Esophagus (tissue), 2 donors: ENCODE results near the gene TMEM94. TPM values are rescaled to one million over a fixed set of nuclear protein-coding genes. Genes with fewer than 3 reads are reported as not detected.
A peak's percentile ranks its signal among the peaks of the same experiment; 100 is the strongest.
"Not testable (repeated sequence)": the region's sequence is repeated elsewhere in the genome, so short reads cannot be mapped to it uniquely, and the experiment has no call there.

ENCODE experiments used
- H3K27ac ChIP-seq, 2 donors: one replicate each; pipeline ENCODE4 v1.5.1; 2013; ENCODE audit warnings: low read depth in 2 of 2, mild to moderate bottlenecking in 2 of 2, inconsistent platforms in 1 of 2, low read length in 1 of 2, moderate library complexity in 1 of 2
- H3K27me3 ChIP-seq, 2 donors: one replicate each; pipeline ENCODE4 v1.6.1; 2013; ENCODE audit warnings: low read length in 2 of 2, control low read depth in 1 of 2, mild to moderate bottlenecking in 1 of 2; ENCODE audit not compliant: insufficient read depth in 2 of 2, control insufficient read depth in 1 of 2
- H3K36me3 ChIP-seq, 2 donors: one replicate each; pipeline ENCODE4 v1.6.1; 2013; ENCODE audit warnings: low read length in 1 of 2; ENCODE audit not compliant: control insufficient read depth in 2 of 2, insufficient read depth in 2 of 2
- H3K4me1 ChIP-seq, 2 donors: one replicate each; pipeline ENCODE4 v1.6.1; 2013; ENCODE audit warnings: low read length in 1 of 2; ENCODE audit not compliant: control insufficient read depth in 2 of 2, insufficient read depth in 2 of 2
- H3K4me3 ChIP-seq, 2 donors: one replicate each; pipeline ENCODE4 v1.5.1; 2013; ENCODE audit warnings: low read length in 2 of 2, mild to moderate bottlenecking in 2 of 2, low read depth in 1 of 2, moderate library complexity in 1 of 2
- H3K9me3 ChIP-seq, 2 donors: one replicate each; pipeline ENCODE4 v1.6.1; 2013; ENCODE audit warnings: mild to moderate bottlenecking in 2 of 2, low read depth in 1 of 2, low read length in 1 of 2, moderate library complexity in 1 of 2; ENCODE audit not compliant: control insufficient read depth in 2 of 2, insufficient read depth in 1 of 2
- whole genome bisulfite sequencing, 2 donors: extraction: QIAGEN DNeasy Blood & Tissue Kit; methylation state at CpG; one replicate each; pipeline ENCODE4 v1.1.7; 2013; 5-methylcytosine and 5-hydroxymethylcytosine counted together
- polyA plus RNA-seq, 2 donors: library from polyadenylated mRNA; stranded (reverse); fragments of 200-250 nt; gene quantifications; one replicate each; pipeline ENCODE4 v1.2.3, GENCODE V29; 2013
- donor health status: healthy with polysubstance abuse.
- donor health status: Bipolar disorder and iron deficiency.

TMEM94 gene
- polyA plus RNA-seq, 2 donors, result 26.4 to 38.9 TPM

- WGBS, 2 donors, result 67 to 79% methylated on average over 3 of the region's 3 CpGs
- Histone ChIP-seq H3K27ac (no peak overlapping the region), H3K4me1 (peaks cover 5 to 14% of the 10 kb centered on the region in 2 donors), H3K4me3 (no peak overlapping the region), H3K36me3 (peaks cover 0 to 6% of the 10 kb centered on the region in 2 donors), H3K9me3 (no peaks in the 10 kb centered on the region), H3K27me3 (no peaks in the 10 kb centered on the region)
Measured at GRCh38 chr17:75518201-75518600, 61.8 kb downstream of the TMEM94 start.

GRCh38 chr17:75518983-75519537 is 62.6 kb downstream of the TMEM94 start:
- Histone ChIP-seq H3K36me3 (peaks cover 0 to 6% of the 10 kb centered on the region in 2 donors), H3K27ac (no peak overlapping the region), H3K27me3 (no peaks in the 10 kb centered on the region), H3K4me1 (peaks cover under 1 to 11% of the 10 kb centered on the region in 2 donors), H3K4me3 (no peak overlapping the region), H3K9me3 (no peaks in the 10 kb centered on the region)
- WGBS, 2 donors, result 90% methylated on average over 9 of the region's 9 CpGs

- H3K36me3 ChIP-seq, H3K9me3 ChIP-seq, H3K27me3 ChIP-seq, H3K4me1 ChIP-seq, H3K27ac ChIP-seq, H3K4me3 ChIP-seq: not testable (repeated sequence)
- WGBS, 2 donors, result 92 to 94% methylated on average over 8 of the region's 8 CpGs
Measured at GRCh38 chr17:75520413-75520812, 64.0 kb downstream of the TMEM94 start.

GRCh38 chr17:75521290-75521689 is 64.9 kb downstream of the TMEM94 start:
- 91 to 92% methylated on average over 8 of the region's 8 CpGs for WGBS, 2 donors
- H3K27ac ChIP-seq, result no peak overlapping the region
- H3K36me3 ChIP-seq, result peaks cover 0 to 6% of the 10 kb centered on the region in 2 donors
- H3K27me3 ChIP-seq, result no peaks in the 10 kb centered on the region
- no peaks in the 10 kb centered on the region for H3K9me3 ChIP-seq
- H3K4me3 ChIP-seq, result no peak overlapping the region
- peaks cover 4 to 6% of the 10 kb centered on the region in 2 donors for H3K4me1 ChIP-seq

GRCh38 chr17:75521951-75522727 is 65.7 kb downstream of the TMEM94 start:
- Histone ChIP-seq H3K36me3 (peaks cover 0 to 6% of the 10 kb centered on the region in 2 donors), H3K9me3 (no peaks in the 10 kb centered on the region), H3K27ac (no peak overlapping the region), H3K4me1 (peaks cover 5 to 6% of the 10 kb centered on the region in 2 donors), H3K4me3 (no peak overlapping the region), H3K27me3 (no peaks in the 10 kb centered on the region)
- 87 to 88% methylated on average over 33 of the region's 33 CpGs for WGBS, 2 donors

DNA sequence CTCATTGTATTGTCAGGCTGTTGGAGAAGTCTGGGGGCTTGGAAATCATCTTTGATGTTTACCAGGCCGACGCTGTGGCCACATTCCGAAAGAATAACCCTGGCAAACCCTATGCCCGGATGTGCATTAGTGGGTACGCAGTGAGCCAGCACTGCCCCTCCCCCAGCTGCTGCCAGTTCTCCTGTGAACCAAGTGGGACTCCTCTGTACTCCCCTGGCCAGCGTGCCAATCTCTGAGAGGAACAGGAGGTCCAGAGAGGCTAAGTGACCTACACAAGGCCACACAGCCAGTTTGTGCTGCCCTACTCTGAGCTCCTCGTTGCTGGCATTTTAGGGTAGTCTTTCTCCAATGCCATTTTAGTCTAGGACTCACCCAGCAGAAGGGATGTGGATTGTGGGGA is 67.2 kb downstream of the TMEM94 start:
- Histone ChIP-seq H3K27ac (no peak overlapping the region), H3K4me3 (no peak overlapping the region), H3K27me3 (no peaks in the 10 kb centered on the region), H3K4me1 (peaks cover 0 to 5% of the 10 kb centered on the region in 2 donors), H3K9me3 (no peaks in the 10 kb centered on the region), H3K36me3 (peaks cover 0 to 6% of the 10 kb centered on the region in 2 donors)
- 91 to 92% methylated on average over 7 of the region's 7 CpGs for WGBS, 2 donors

- Histone ChIP-seq H3K27me3 (no peaks in the 10 kb centered on the region), H3K36me3 (peaks cover 0 to 4% of the 10 kb centered on the region in 2 donors), H3K4me3 (peak overlapping the region; percentile 69 to 72), H3K4me1 (peaks cover 0 to 5% of the 10 kb centered on the region in 2 donors), H3K9me3 (no peaks in the 10 kb centered on the region), H3K27ac (peak overlapping the region; percentile 96 to 98)
- WGBS, 2 donors, result 23 to 24% methylated on average over 23 to 24 of the region's 24 CpGs
Measured at GRCh38 chr17:75524269-75524969, 68.0 kb downstream of the TMEM94 start.

- Histone ChIP-seq H3K4me1 (peaks cover 0 to 5% of the 10 kb centered on the region in 2 donors), H3K9me3 (no peaks in the 10 kb centered on the region), H3K27me3 (no peaks in the 10 kb centered on the region), H3K4me3 (peak within 1 kb of the TSS; percentile 69 to 72), H3K36me3 (peaks cover 0 to 7% of the 10 kb centered on the region in 2 donors), H3K27ac (peak within 1 kb of the TSS; percentile 96 to 98)
- WGBS, 2 donors, result 0 to 1% methylated on average over 70 to 108 of the region's 108 CpGs
Measured at GRCh38 chr17:75524970-75525805, 68.8 kb downstream of the TMEM94 start, which contains the start of gene LLGL2. Gene LLGL2, plus strand, starts transcription at chr17:75525697. Its CDS starts 17,730 bp downstream, at chr17:75543427.
